K562 (cell line): Measurements from ENCODE around the gene APOL4. TPM values are rescaled to one million over a fixed set of nuclear protein-coding genes. Genes with fewer than 3 reads are reported as not detected.

Experiments
- CREB1 ChIP-seq, 2 experiments: sonication (generic) in 1 of 2; formaldehyde crosslinking in 1 of 2; IDR thresholded peaks; 2 replicates each; pipeline versions ENCODE4 v1.6.1 to v1.8.0; 2012 to 2022; ENCODE audit warnings: inconsistent platforms in 1 of 2, mild to moderate bottlenecking in 1 of 2, missing genetic modification reagents in 1 of 2, moderate library complexity in 1 of 2
- ELK3 ChIP-seq: fragments of 450-650 bp; formaldehyde crosslinking; IDR thresholded peaks from 2 replicates; pipeline ENCODE4 v1.4.0; 2020; ENCODE audit warnings: mild to moderate bottlenecking
- HDAC1 ChIP-seq, 2 experiments: fragments of 450-650 bp; IDR thresholded peaks; 2 replicates each; pipeline ENCODE4 v1.6.1; 2016 to 2017; ENCODE audit warnings: inconsistent platforms in 1 of 2, mild to moderate bottlenecking in 1 of 2, moderate library complexity in 1 of 2
- MAFF ChIP-seq: IDR thresholded peaks from 2 replicates; pipeline ENCODE4 v1.6.1; 2012; ENCODE audit warnings: low read length, improper control_type of control experiment
- THAP7 ChIP-seq: fragments of 250-450 bp; sonication (Bioruptor Pico); IDR thresholded peaks from 2 replicates; pipeline ENCODE4 v1.5.0; 2021
- ZBTB2 ChIP-seq: fragments of 450-650 bp; IDR thresholded peaks from 2 replicates; pipeline ENCODE4 v1.6.1; 2016; ENCODE audit warnings: antibody characterized with exemption
- ZBTB34 ChIP-seq: fragments of 250-450 bp; sonication (Bioruptor Pico); IDR thresholded peaks from 2 replicates; pipeline ENCODE4 v1.8.0; 2021; ENCODE audit warnings: mild to moderate bottlenecking, moderate library complexity
- ZBTB40 ChIP-seq, 2 experiments: fragments of 450-650 bp in 1 of 2; sonication (generic) in 1 of 2; formaldehyde crosslinking in 1 of 2; IDR thresholded peaks; 2 replicates each; pipeline versions ENCODE4 v1.7.1 to v1.9.0; 2016 to 2022; ENCODE audit warnings: inconsistent platforms in 1 of 2, mild to moderate bottlenecking in 1 of 2, missing genetic modification reagents in 1 of 2
- ZNF699 ChIP-seq: fragments of 250-450 bp; sonication (Bioruptor Pico); IDR thresholded peaks from 2 replicates; pipeline ENCODE4 v1.8.0; 2021; ENCODE audit warnings: mild to moderate bottlenecking, moderate library complexity; ENCODE audit not compliant: insufficient replicate concordance
- polyA plus RNA-seq, 8 experiments: library from polyadenylated mRNA; depleted of rRNA in 4 of 8; stranded (reverse) in 5 of 8; unstranded in 3 of 8; fragments of >200 nt; fragmentation: Nextera tagmentation in 2 of 8; fragmentation: Illumina TruSeq in 1 of 8; extraction: Ambion mirVana in 2 of 8; extraction: Trizol in 1 of 8; gene quantifications; 2 replicates each; pipeline versions ENCODE4 v1.2.1 to v1.2.3, GENCODE V29; 2011 to 2014; ENCODE audit warnings: inconsistent platforms in 1 of 8, missing spikeins in 1 of 8
- total RNA-seq, 7 experiments: library from RNA; depleted of rRNA in 6 of 7; stranded (reverse); fragments of >200 nt in 6 of 7; fragmentation: Illumina TruSeq in 2 of 7; extraction: Trizol in 2 of 7; gene quantifications; 2 replicates each; pipeline versions ENCODE4 v1.2.1 to v1.2.3, GENCODE V29; 2011 to 2021; ENCODE audit warnings: low replicate concordance in 1 of 7

The APOL4 gene
- total and polyA plus RNA-seq, 9 of the 15 experiments (the other 6 are each of a cell fraction or from before 2014, with no cell fraction given): 6.5 to 15.0 (median 9.8) TPM

DNA sequence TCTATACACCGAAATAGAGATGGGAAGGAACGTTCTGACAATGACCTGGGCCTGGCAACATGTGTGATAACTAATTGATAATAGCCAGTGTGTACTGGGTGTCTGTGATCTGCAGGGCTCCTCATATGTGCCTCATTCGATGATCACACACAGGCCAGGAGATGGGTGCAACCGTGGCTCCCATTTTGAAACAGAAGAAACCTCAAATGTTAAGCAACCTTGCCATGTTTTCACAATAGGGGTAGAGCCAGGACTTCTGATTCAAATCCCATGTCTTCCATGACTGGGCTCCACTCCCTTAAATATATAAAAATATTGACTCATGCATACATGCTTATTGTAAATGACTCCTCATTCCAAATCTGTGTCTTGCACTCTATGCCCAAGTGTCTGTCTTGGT, 52.2 kb downstream of the APOL4 start (continued):
- TF ChIP-seq ZBTB34 (CRISPR knock-in tag): no peak
- TF ChIP-seq MAFF: no peak
- TF ChIP-seq HDAC1 (IDR thresholded peaks at IDR 0.05): no peak
- TF ChIP-seq ZNF699 (CRISPR knock-in tag): no peak
- TF ChIP-seq CREB1 (IDR thresholded peaks at IDR 0.05): no peak
- no peak for TF ChIP-seq CREB1 (CRISPR knock-in tag; IDR thresholded peaks at IDR 0.05)
- TF ChIP-seq ELK3: no peak
- no peak for TF ChIP-seq ZBTB40 (IDR thresholded peaks at IDR 0.05)
- TF ChIP-seq ZBTB40 (CRISPR knock-in tag; IDR thresholded peaks at IDR 0.05): no peak
- TF ChIP-seq THAP7 (CRISPR knock-in tag): no peak
- no peak for TF ChIP-seq ZBTB2
